Large intestine (tissue), 3 donors: Measurements from ENCODE around the gene LPAR5. TPM values are rescaled to one million over a fixed set of nuclear protein-coding genes. Genes with fewer than 3 reads are reported as not detected.

Experiments
- DNase-seq, 2 donors: peaks; one replicate each; pipeline versions ENCODE4 v3.0.0 to v3.0.0-alpha.2; 2013
- H3K27ac ChIP-seq: one replicate; pipeline ENCODE4 v1.5.1; 2013; ENCODE audit warnings: low read length
- H3K27me3 ChIP-seq: 2 replicates; pipeline ENCODE4 v1.6.1; 2013; ENCODE audit warnings: low read length; ENCODE audit not compliant: control insufficient read depth, insufficient read depth
- H3K36me3 ChIP-seq: 2 replicates; pipeline ENCODE4 v1.6.1; 2013; ENCODE audit warnings: low read length; ENCODE audit not compliant: control insufficient read depth, insufficient read depth
- H3K4me1 ChIP-seq: one replicate; pipeline ENCODE4 v1.6.1; 2013; ENCODE audit warnings: low read length; ENCODE audit not compliant: control insufficient read depth, insufficient read depth
- H3K4me3 ChIP-seq: one replicate; pipeline ENCODE4 v1.5.1; 2013; ENCODE audit warnings: low read length
- H3K9me3 ChIP-seq: one replicate; pipeline ENCODE4 v1.6.1; 2013; ENCODE audit warnings: mild to moderate bottlenecking, low read depth, low read length, moderate library complexity; ENCODE audit not compliant: control insufficient read depth
- WGBS: methylation state at CpG from one replicate; pipeline ENCODE4 v1.1.5; 2013; ENCODE audit warnings: low lambda C conversion rate; ENCODE audit not compliant: insufficient coverage; 5-methylcytosine and 5-hydroxymethylcytosine counted together
- polyA plus RNA-seq: library from polyadenylated mRNA; unstranded; fragments of 120-200 nt; gene quantifications from one replicate; pipeline ENCODE4 v1.2.1, GENCODE V29; 2013

LPAR5 gene
- polyA plus RNA-seq, 1 donor, result 21.4 TPM

- H3K4me1 ChIP-seq, result no peaks in the 10 kb centered on the region
- no peaks in the 10 kb centered on the region for H3K9me3 ChIP-seq
- H3K4me3 ChIP-seq, result no peak overlapping the region
- H3K36me3 ChIP-seq, result peaks cover 84% of the 10 kb centered on the region
- no CpG with 5 or more reads among the region's 10 CpGs for WGBS
- no peaks in the 10 kb centered on the region for H3K27me3 ChIP-seq
- DNase-seq, result no peak
- H3K27ac ChIP-seq, result no peak overlapping the region
Measured at GRCh38 chr12:6584293-6584692, 51.5 kb downstream of the LPAR5 start.

- WGBS, result 100% methylated on average over 1 of the region's 12 CpGs
- Histone ChIP-seq H3K4me1 (no peaks in the 10 kb centered on the region), H3K36me3 (peaks cover 83% of the 10 kb centered on the region), H3K27ac (no peak overlapping the region), H3K9me3 (no peaks in the 10 kb centered on the region), H3K4me3 (no peak overlapping the region), H3K27me3 (no peaks in the 10 kb centered on the region)
- no peak for DNase-seq
Measured at GRCh38 chr12:6582959-6583358, 52.8 kb downstream of the LPAR5 start.

- no peak overlapping the region for H3K27ac ChIP-seq
- no peaks in the 10 kb centered on the region for H3K4me1 ChIP-seq
- no peak for DNase-seq
- no peak overlapping the region for H3K4me3 ChIP-seq
- no peaks in the 10 kb centered on the region for H3K9me3 ChIP-seq
- WGBS, result no CpG with 5 or more reads among the region's 6 CpGs
- peaks cover 83% of the 10 kb centered on the region for H3K36me3 ChIP-seq
- H3K27me3 ChIP-seq, result no peaks in the 10 kb centered on the region
Measured at GRCh38 chr12:6582196-6582595, 53.6 kb downstream of the LPAR5 start.

- 99% methylated on average over 6 of the region's 8 CpGs for WGBS
- Histone ChIP-seq H3K4me1 (no peaks in the 10 kb centered on the region), H3K27me3 (no peaks in the 10 kb centered on the region), H3K27ac (no peak overlapping the region), H3K4me3 (no peak overlapping the region), H3K36me3 (peaks cover 87% of the 10 kb centered on the region), H3K9me3 (no peaks in the 10 kb centered on the region)
- no peak for DNase-seq
Measured at GRCh38 chr12:6575648-6576047, 60.1 kb downstream of the LPAR5 start.

- H3K27me3 ChIP-seq, result no peaks in the 10 kb centered on the region
- H3K27ac ChIP-seq, result no peak overlapping the region
- no peaks in the 10 kb centered on the region for H3K4me1 ChIP-seq
- no peak overlapping the region for H3K4me3 ChIP-seq
- no peaks in the 10 kb centered on the region for H3K9me3 ChIP-seq
- peaks cover 91% of the 10 kb centered on the region for H3K36me3 ChIP-seq
- 100% methylated on average over 1 of the region's 4 CpGs for WGBS
- no peak for DNase-seq
Measured at GRCh38 chr12:6574576-6575295, 61.0 kb downstream of the LPAR5 start.

- H3K27me3 ChIP-seq, result no peaks in the 10 kb centered on the region
- H3K4me1 ChIP-seq, result no peaks in the 10 kb centered on the region
- no peak overlapping the region for H3K4me3 ChIP-seq
- H3K36me3 ChIP-seq, result peaks cover 86% of the 10 kb centered on the region
- H3K27ac ChIP-seq, result no peak overlapping the region
- H3K9me3 ChIP-seq, result no peaks in the 10 kb centered on the region
- no peak for DNase-seq
- WGBS, result no CpG with 5 or more reads among the region's 8 CpGs
Measured at GRCh38 chr12:6573001-6573400, 62.8 kb downstream of the LPAR5 start.

- no peaks in the 10 kb centered on the region for H3K9me3 ChIP-seq
- no peak overlapping the region for H3K4me3 ChIP-seq
- no CpG with 5 or more reads among the region's 7 CpGs for WGBS
- H3K36me3 ChIP-seq, result peaks cover 70% of the 10 kb centered on the region
- peak in 1 of 2 donors; percentile 63 for DNase-seq
- H3K27ac ChIP-seq, result no peak overlapping the region
- H3K4me1 ChIP-seq, result no peaks in the 10 kb centered on the region
- no peaks in the 10 kb centered on the region for H3K27me3 ChIP-seq
Measured at GRCh38 chr12:6570264-6570887, 65.4 kb downstream of the LPAR5 start.

- no CpG with 5 or more reads among the region's 7 CpGs for WGBS
- H3K27me3 ChIP-seq, result no peaks in the 10 kb centered on the region
- H3K4me1 ChIP-seq, result no peaks in the 10 kb centered on the region
- no peak overlapping the region for H3K4me3 ChIP-seq
- peaks cover 65% of the 10 kb centered on the region for H3K36me3 ChIP-seq
- no peaks in the 10 kb centered on the region for H3K9me3 ChIP-seq
- no peak for DNase-seq
- no peak overlapping the region for H3K27ac ChIP-seq
Measured at GRCh38 chr12:6569786-6570185, 66.0 kb downstream of the LPAR5 start.

- Histone ChIP-seq H3K27ac (no peak overlapping the region), H3K36me3 (peaks cover 62% of the 10 kb centered on the region), H3K4me3 (no peak overlapping the region), H3K27me3 (no peaks in the 10 kb centered on the region), H3K9me3 (no peaks in the 10 kb centered on the region), H3K4me1 (no peaks in the 10 kb centered on the region)
- WGBS, result no CpG with 5 or more reads among the region's 12 CpGs
- DNase-seq, result no peak
Measured at GRCh38 chr12:6569312-6569711, 66.4 kb downstream of the LPAR5 start.
